GM12801 (cell line): Measurements from ENCODE around the gene SLC25A21.

Experiments
- TF ChIP-seq, protein P1 (sequence below): IDR thresholded peaks from one replicate; pipeline ENCODE4 v1.5.1; 2011; ENCODE audit warnings: control low read depth; ENCODE audit not compliant: insufficient read length; ENCODE audit errors: extremely low read depth

Gene SLC25A21

GRCh38 chr14:36663404-36664321, 508.7 kb downstream of the SLC25A21 start:
- TF ChIP-seq, protein P1, sequence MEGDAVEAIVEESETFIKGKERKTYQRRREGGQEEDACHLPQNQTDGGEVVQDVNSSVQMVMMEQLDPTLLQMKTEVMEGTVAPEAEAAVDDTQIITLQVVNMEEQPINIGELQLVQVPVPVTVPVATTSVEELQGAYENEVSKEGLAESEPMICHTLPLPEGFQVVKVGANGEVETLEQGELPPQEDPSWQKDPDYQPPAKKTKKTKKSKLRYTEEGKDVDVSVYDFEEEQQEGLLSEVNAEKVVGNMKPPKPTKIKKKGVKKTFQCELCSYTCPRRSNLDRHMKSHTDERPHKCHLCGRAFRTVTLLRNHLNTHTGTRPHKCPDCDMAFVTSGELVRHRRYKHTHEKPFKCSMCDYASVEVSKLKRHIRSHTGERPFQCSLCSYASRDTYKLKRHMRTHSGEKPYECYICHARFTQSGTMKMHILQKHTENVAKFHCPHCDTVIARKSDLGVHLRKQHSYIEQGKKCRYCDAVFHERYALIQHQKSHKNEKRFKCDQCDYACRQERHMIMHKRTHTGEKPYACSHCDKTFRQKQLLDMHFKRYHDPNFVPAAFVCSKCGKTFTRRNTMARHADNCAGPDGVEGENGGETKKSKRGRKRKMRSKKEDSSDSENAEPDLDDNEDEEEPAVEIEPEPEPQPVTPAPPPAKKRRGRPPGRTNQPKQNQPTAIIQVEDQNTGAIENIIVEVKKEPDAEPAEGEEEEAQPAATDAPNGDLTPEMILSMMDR = no peak

- TF ChIP-seq, protein P1 = no peak
Measured at GRCh38 chr14:36662543-36663403, 509.6 kb downstream of the SLC25A21 start.

DNA sequence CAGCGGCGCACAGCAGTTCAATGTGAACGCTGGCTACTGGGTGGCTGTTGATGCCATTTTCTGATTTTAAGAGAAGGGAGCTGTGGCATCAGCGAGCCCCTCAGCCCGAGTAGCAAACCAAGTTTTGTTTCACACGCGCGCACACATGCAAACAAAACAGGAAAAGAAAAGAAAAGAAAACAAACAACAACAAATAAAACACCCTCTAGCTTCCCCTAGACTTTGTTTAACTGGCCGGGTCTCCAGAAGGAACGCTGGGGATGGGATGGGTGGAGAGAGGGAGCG, 510.2 kb downstream of the SLC25A21 start:
- TF ChIP-seq, protein P1 = no peak

DNA sequence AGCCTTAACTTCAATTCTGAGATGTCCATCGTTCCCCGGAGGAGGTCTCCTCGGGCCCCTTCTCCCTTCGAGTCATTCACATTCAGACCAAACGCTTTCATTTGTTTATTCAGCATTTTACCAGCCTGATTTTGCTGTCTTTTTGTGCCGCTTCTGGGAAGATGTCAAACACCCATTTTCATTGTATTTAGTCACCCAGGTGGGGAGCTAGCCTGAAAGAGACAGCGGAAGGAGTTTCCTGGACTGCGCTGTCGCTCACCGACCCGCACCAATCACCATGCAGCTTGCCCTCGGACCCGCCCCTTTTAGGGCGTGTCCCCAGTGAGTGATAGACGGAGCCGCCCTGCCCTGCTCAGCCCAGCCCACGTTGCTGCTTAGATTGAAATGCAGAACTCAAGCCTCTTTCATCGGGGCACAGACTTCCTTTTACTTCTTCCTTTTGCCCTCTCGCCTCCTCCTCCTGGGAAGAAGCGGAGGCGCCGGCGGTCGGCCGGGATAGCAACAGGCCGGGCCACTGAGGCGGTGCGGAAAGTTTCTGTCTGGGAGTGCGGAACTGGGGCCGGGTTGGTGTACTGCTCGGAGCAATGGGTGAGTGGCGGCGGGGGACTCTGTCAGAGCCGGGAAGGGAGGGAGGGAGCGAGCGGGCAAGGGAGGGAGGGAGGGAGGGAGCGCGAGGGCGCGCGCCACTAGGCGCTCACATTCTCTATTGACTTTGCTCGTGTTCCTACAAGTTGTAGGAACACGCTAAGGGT, 510.7 kb downstream of the SLC25A21 start, which contains the start of gene PAX9:
Gene PAX9, plus strand, starts transcription at position 355 of the 752 bp plus-strand sequence. Its CDS starts 230 bp downstream, at position 585.
- TF ChIP-seq, protein P1 = no peak

DNA sequence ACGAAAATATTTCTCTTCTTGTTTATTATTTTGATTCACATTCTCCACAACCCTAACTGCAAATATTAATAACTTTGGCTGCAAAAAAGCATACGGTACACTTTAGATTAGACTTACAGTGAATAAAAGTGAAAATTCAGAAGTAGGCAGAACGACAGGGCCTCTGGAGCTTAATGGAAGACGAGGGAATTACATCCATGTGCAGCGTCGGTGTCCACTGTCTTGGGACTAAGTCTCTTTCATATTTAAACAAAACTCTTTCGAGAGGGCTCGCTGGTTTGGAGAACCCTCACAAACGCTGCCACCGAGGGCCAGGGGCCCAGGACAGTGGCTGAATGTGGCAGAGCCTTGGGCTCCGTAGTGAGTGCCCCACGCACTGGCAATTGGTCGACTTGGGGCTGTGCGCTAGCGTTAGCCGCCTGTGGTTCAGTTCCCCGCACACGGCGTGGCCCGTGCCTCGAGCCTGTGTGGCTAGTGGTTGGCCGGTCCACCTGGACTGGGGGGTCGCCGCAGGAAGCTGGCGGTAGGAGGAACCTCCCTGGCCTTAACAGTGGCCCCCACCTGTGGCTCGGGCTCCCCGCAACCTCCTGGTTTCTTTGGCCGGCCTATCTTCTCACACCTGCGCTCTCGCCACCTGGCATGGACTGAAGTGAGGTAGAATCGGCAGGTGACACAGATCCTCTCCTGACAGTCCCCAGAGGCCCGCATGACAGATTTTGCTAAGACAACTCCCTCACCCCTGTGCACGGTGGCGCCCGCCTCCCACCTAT, 511.5 kb downstream of the SLC25A21 start:
- TF ChIP-seq, protein P1 = no peak

DNA sequence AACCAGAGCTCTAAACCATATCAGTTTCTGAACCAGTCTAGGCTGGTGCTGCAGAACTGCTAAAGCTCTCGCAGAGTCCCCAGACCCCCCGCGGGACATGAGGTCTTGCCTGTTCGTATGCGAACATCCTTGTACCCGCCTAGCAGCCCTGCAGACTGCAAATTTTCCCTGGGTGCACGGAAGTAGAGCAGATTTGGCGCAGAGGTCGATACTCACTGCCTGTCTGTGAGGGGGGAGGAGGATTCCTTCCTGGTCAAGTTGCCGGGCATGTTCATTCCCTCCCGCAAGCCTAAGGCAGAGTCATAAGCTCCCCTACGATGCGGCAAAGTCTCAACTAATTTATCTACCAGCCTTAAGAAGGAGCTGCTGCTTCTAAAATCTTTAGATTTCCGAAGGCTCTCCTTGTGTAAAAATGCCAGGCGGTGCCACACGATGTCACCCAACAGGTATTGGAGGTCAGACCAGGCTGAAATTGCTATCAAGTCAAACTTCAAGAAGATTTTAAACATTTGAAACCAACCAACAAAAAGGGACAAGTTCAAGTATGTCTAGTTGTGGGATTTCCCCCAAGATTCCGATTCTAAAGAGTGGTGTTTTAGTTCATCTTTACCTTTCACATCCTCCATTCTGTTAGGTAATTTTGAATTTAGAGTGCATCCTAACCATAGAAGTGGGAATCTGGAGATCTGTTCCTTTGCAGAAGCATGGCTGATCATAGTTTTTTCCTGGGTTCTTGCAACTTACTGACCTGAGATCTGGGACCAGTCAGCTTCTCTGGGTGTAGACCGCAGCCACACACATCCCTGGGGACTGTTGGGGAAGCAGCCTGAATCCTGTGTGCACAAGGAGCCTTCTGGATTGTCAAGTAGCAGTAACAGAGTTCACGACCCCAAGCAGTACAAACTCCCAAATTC, 512.3 kb downstream of the SLC25A21 start:
- TF ChIP-seq, protein P1 = no peak
